ENCODE data around the gene TRIM13.
"Not testable (repeated sequence)": the region's sequence is repeated elsewhere in the genome, so short reads cannot be mapped to it uniquely, and the experiment has no call there.

Gene TRIM13

GRCh38 chr13:50053844-50054243, 57.0 kb downstream of the TRIM13 start:
- peaks cover 88% of the 10 kb centered on the region for H3K79me2 ChIP-seq (ENCODE audit: control insufficient read depth, low read length)
- H3K4me2 ChIP-seq (ENCODE audit: low read length) = no peak overlapping the region
- peaks cover 89% of the 10 kb centered on the region for H3K36me3 ChIP-seq (ENCODE audit: control insufficient read depth, low read length)
- no peaks in the 10 kb centered on the region for H3K27me3 ChIP-seq (ENCODE audit: control insufficient read depth, low read length)
- H3K9me3 ChIP-seq (ENCODE audit: control insufficient read depth, insufficient read depth, low read length) = no peaks in the 10 kb centered on the region
- no peak overlapping the region for H3K4me3 ChIP-seq (ENCODE audit: low read length)
- peaks cover 44% of the 10 kb centered on the region for H3F3A ChIP-seq (ENCODE audit: control insufficient read depth, insufficient read depth)
- H4K20me1 ChIP-seq (ENCODE audit: control insufficient read depth, insufficient read depth, low read depth, low read length) = 0 out of 2 replicates have a peak, but pooled peaks cover 8% of the 10 kb centered on the region
- no peaks in the 10 kb centered on the region for H3K9me2 ChIP-seq (replicated peaks; ENCODE audit: control insufficient read depth, low read length)
- H3K27ac ChIP-seq (ENCODE audit: low read depth, low read length) = no peak overlapping the region
- no peaks in the 10 kb centered on the region for H3K4me1 ChIP-seq (ENCODE audit: control insufficient read depth, low read length)
- TF ChIP-seq CTCF (IDR thresholded peaks at IDR 0.05; ENCODE audit: low read depth, low read length, poor library complexity, severe bottlenecking) (no peak), EZH2phosphoT487 (IDR thresholded peaks at IDR 0.05; ENCODE audit: borderline replicate concordance, low read length) (no peak)

GRCh38 chr13:50055454-50055853, 58.6 kb downstream of the TRIM13 start:
- H3K9me3 ChIP-seq (ENCODE audit: control insufficient read depth, insufficient read depth, low read length) = no peaks in the 10 kb centered on the region
- peaks cover 40% of the 10 kb centered on the region for H3F3A ChIP-seq (ENCODE audit: control insufficient read depth, insufficient read depth)
- TF ChIP-seq CTCF (IDR thresholded peaks at IDR 0.05; ENCODE audit: low read depth, low read length, poor library complexity, severe bottlenecking) = no peak
- TF ChIP-seq EZH2phosphoT487 (IDR thresholded peaks at IDR 0.05; ENCODE audit: borderline replicate concordance, low read length) = no peak
- no peak overlapping the region for H3K27ac ChIP-seq (ENCODE audit: low read depth, low read length)
- no peaks in the 10 kb centered on the region for H3K27me3 ChIP-seq (ENCODE audit: control insufficient read depth, low read length)
- H3K9me2 ChIP-seq (replicated peaks; ENCODE audit: control insufficient read depth, low read length) = no peaks in the 10 kb centered on the region
- no peak overlapping the region for H3K4me3 ChIP-seq (ENCODE audit: low read length)
- H4K20me1 ChIP-seq (ENCODE audit: control insufficient read depth, insufficient read depth, low read depth, low read length) = 0 out of 2 replicates have a peak, but pooled peaks cover 8% of the 10 kb centered on the region
- no peaks in the 10 kb centered on the region for H3K4me1 ChIP-seq (ENCODE audit: control insufficient read depth, low read length)
- peaks cover 88% of the 10 kb centered on the region for H3K36me3 ChIP-seq (ENCODE audit: control insufficient read depth, low read length)
- H3K4me2 ChIP-seq (ENCODE audit: low read length) = no peak overlapping the region
- H3K79me2 ChIP-seq (ENCODE audit: control insufficient read depth, low read length) = peaks cover 90% of the 10 kb centered on the region

- peaks cover 3% of the 10 kb centered on the region for H4K20me1 ChIP-seq (ENCODE audit: control insufficient read depth, insufficient read depth, low read depth, low read length)
- peaks cover 81% of the 10 kb centered on the region for H3K79me2 ChIP-seq (ENCODE audit: control insufficient read depth, low read length)
Observed at GRCh38 chr13:50060718-50061117, 63.9 kb downstream of the TRIM13 start.

GRCh38 chr13:50062336-50062735, 65.5 kb downstream of the TRIM13 start:
- not testable (repeated sequence) for H3K9me3 ChIP-seq (ENCODE audit: control insufficient read depth, insufficient read depth, low read length); H3K4me2 ChIP-seq (ENCODE audit: low read length); H3K4me3 ChIP-seq (ENCODE audit: low read length); H3K9me2 ChIP-seq (replicated peaks; ENCODE audit: control insufficient read depth, low read length); H3K4me1 ChIP-seq (ENCODE audit: control insufficient read depth, low read length); H3K27me3 ChIP-seq (ENCODE audit: control insufficient read depth, low read length); H4K20me1 ChIP-seq (ENCODE audit: control insufficient read depth, insufficient read depth, low read depth, low read length); H3K27ac ChIP-seq (ENCODE audit: low read depth, low read length)
- peaks cover 86% of the 10 kb centered on the region for H3K36me3 ChIP-seq (ENCODE audit: control insufficient read depth, low read length)
- peaks cover 85% of the 10 kb centered on the region for H3K79me2 ChIP-seq (ENCODE audit: control insufficient read depth, low read length)
- H3F3A ChIP-seq (ENCODE audit: control insufficient read depth, insufficient read depth) = peaks cover 14% of the 10 kb centered on the region

More at GRCh38 chr13:50060718-50061117, 63.9 kb downstream of the TRIM13 start:
- Histone ChIP-seq H3K27me3 (ENCODE audit: control insufficient read depth, low read length) (no peaks in the 10 kb centered on the region), H3K4me2 (ENCODE audit: low read length) (no peak overlapping the region), H3K4me3 (ENCODE audit: low read length) (no peak overlapping the region), H3K4me1 (ENCODE audit: control insufficient read depth, low read length) (no peaks in the 10 kb centered on the region), H3K9me3 (ENCODE audit: control insufficient read depth, insufficient read depth, low read length) (no peaks in the 10 kb centered on the region), H3F3A (ENCODE audit: control insufficient read depth, insufficient read depth) (peaks cover 16% of the 10 kb centered on the region), H3K27ac (ENCODE audit: low read depth, low read length) (no peak overlapping the region), H3K9me2 (replicated peaks; ENCODE audit: control insufficient read depth, low read length) (no peaks in the 10 kb centered on the region), H3K36me3 (ENCODE audit: control insufficient read depth, low read length) (peaks cover 83% of the 10 kb centered on the region)
- TF ChIP-seq CTCF (IDR thresholded peaks at IDR 0.05; ENCODE audit: low read depth, low read length, poor library complexity, severe bottlenecking) (no peak), EZH2phosphoT487 (IDR thresholded peaks at IDR 0.05; ENCODE audit: borderline replicate concordance, low read length) (no peak)
